ENCODE results near the gene DGKK.
"Not testable (repeated sequence)": the region's sequence is repeated elsewhere in the genome, so short reads cannot be mapped to it uniquely, and the experiment has no call there.

Gene DGKK

DNA sequence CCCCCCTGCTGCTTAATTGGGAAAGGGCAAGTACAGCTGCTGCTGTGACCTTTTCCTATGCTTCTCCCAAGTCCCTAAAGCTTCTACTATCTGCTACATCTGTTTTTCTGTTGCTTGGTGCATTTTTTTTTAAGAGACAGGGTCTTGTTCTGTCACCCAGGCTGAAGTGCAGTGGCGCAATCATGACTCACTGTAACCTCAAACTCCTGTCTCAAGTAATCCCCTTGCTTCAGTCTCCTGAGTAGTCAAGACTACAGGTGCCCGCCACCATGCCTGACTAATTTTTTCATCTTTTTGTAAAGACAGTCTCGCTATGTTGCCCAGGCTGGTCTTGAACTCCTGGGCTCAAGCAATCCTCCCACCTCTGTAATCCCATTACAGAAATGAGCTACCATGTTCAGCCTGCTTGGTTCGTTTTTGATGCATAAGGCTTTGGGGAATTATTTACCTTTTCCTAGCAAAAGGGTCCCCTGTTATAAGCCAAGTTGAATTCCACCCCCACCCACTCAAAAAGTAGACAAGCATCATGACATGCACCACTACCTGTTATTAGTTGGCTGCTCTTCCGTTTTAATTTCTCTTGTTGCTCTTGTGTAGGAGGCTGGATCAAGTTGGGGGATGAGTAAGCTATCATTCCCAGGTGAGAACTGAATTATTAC lies 39.6 kb downstream of the DGKK start:
- no peak for DNase-seq

DNA sequence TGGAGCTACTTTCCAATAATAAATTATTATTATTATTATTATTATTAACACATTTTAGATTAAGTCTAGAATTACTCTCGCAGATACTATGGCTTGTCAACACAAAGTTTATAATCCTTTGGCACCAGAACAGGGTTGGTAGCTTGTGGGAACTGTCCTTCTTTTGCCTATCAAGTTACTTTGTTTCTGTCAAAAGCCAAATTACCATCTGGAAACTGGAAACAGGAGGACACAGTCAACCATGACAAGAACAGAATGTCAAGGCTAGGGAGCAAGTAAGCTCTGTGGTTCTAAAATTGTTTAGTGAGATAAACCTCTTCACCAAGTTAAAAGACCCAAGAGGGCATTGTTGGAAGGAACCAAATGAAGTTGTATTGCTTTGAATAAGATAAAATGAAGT lies 42.5 kb downstream of the DGKK start:
- no peak for DNase-seq

DNA sequence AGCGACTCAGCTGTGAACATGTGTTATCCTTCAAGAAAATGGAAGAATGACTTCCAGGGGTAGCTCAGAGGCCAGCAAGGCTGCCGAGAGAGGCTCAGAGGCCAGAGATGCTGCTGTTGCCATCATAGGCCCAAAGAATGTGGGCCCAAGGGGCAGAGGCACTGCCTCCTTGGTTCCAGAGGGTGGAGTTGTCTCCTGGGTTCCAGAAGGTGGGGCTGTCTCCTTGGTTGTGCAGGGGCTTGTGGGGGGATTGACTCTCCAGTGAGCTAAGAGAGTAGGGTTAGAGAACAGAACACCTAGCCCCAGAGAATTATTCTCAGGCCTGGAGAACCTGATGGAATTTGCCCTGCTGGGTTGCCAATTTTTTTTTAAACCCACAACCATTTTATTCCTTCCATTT lies 62.6 kb downstream of the DGKK start:
- DNase-seq: no peak

DNA sequence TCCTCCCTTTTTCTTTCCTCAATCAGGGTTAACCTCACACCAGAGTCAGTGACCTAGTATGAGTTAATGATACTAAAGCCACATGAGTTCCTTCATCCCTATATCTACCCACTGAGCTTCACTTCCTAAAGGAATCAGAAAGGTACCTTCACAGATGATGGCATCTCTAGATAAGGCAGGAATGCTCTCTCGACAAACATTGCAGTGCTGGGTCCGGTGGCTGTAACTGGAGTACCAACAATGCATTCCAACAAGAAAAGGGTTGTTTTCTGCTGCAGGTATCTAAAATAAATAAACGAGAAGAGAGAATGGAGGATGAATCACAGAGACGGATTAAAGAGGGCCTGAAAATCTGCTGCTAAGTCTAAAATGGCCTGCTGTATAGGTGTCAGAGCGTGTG lies 66.7 kb downstream of the DGKK start:
- no peak for DNase-seq

DNA sequence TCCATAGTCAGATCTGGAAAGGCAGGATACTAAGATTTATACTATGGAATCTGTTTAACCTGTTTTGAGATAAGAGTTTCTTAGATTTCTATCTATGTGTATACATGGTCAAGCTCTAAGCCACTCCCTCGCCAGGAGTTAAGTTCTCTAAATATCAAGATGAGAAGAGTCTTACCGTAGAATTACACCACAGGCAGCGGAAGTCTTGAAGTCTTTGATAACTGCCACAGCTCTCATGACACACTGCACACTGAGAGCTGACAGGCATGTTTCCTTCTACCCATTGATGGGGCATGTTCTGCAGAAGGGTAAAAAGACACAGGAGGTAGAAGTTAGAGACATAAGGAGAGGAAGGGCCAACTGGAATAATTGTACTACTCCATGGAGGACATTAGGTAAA lies 67.7 kb downstream of the DGKK start:
- no peak for DNase-seq

DNA sequence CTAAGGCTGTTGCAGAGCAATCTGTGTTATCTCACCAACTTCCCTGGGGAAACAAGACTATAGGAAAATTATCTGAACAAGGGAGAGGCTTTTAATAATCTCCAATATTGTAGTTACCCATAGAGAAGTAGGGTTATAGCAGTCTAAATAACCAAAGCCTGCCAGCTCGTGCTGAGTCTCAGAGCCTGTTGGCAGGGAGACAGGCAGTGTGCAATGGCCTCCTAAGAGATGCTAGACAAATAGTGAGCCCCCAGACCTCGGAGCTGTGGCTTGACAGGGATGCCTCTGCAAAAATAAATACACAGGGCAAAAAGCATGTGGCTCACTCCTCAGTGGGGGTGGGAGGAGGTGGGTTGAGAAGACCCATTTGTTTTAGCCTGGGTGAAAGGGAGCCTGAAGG lies 76.7 kb downstream of the DGKK start:
- no peak for DNase-seq

DNA sequence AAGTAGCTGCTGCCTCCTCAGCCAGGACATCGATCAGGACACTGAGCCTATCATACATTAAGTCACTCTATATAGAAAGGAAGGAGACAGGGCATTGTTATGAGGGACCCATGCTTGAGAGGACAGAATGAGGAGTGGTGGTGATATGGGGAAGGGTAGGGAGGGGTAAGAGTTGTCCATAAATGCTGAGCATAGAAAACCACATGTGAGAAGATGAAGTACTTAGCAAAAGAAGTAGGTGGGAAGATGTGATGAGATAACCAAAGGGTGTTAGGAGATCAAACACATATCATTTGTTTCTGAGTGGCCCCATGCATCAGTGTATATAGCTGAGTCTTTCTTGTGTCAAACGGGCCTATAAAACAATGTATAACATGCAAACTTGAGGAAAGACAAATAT lies 84.1 kb downstream of the DGKK start:
- no peak for DNase-seq

DNA sequence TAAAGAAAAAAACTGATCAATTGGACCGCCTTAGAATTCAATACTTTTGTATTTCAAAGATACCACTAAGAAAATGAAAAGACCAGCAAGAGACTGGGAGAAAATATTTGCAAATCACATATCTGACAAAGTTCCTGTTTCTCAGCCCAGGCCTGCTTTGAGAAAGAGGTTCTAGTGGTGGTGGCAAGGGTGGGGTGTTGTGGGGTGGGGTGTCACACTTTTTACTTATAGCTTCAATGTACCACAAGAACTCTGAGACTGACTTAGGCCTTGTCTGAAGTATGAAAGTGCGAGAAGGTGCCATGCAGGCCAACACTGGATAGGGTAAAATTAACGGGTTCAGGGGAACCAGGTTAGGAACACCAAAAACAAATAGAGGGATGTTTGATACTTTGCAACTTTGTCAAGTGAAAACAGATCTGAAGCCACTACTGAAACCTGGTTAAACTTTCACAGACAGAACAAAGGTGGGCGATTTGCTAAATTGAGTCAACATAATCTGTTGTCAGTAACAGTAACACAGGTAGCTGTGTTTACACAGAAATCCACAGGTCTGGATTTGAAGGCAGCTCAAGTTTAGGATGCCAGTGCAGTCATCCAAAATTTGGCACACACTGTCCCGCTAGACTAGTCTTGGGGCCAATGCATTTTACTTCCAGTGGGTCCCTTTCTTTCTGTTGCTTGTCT lies 88.8 kb downstream of the DGKK start:
- DNase-seq: no peak

DNA sequence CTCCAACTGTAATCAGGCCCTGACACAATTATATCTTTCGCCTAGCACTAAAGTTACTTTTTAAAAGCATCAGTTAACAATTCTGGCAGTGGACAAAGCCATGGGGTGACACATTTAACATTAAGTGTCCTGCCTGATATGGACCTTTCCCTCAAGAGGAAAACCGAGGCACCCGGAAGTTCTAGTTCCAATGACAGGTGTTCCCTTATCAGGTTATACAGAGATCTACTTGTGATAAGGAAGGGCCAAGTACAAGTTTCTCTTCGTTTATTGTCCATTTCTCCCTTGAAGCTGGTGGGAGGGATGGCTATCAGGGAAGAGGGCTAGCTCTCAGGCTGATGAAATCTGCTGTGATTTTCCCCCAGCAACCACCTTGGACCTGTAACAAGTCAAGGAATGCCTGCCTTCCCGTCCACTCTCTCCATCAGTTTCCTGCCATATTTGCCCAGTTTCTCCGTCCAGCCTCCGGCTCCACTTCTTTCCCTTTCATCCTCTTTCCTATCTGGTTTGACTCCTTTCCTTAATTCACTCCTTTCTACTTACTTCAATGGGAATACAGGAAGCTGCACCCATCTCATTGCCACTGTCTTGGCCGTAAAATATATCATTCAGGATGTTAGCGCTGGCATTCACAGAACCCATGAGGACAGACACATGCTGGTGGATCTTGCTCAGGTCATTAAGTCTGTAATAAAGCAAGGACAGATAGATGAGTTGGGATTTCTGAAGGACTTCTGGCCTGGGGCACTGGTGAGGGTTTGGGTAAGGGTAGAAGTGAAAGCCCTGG lies 95.0 kb downstream of the DGKK start:
- DNase-seq: no peak

DNA sequence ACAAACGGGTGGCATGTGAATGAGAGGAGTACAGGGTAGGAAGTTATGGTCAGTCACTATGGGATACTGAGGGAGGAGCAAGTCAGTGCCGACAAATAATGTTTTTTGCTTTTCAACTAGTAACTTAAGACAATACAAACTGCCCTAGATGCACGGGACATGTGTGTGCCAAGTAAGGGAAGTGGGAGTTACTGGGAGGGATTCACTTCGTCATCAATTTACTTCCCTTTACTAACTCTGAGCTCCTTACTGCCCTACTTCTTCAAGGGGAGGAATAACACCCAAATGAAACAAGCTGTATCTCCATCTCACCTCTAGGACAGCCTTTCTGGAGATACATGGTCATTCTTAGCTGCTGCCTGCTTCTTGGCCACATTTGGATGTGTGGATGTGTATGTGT lies 97.7 kb downstream of the DGKK start:
- DNase-seq: no peak

DNA sequence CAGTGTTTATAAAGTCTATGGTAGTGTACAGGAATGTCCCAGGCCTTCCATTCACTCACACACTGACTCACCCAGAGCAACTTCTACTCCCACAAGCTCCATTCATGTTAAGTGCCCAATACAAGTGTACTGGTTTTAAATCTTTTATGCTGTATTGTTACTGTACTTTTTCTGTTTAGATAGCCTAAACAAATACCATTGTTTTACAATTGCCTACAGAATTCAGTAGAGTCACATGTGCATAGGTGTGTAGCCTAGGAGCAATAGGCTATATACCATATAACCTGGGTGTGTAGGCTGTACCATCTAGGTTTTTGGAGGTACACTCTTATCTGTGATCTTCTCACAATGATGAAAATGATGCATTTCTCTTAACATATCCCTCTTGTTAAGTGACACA lies 126.7 kb downstream of the DGKK start:
- DNase-seq: no peak

DNA sequence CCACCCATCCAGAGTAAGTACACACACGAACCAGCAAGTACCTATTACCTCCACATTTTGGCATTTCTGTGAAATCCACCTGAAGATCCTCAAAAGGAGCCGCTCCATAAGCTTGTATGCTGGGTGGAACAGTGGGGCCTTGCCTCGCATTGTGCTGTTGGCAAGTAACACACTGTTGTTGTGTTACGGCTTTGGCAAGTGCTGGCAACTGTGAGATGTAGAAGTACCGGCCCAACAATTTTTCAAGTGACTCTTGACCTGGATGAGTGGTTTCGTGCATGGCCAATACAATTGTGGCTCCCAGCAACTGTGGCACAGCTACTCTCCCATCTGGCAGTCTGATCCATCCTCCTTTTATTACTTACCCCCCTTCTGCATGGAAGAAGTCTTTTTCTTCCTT lies 137.3 kb downstream of the DGKK start:
- DNase-seq: no peak

DNA sequence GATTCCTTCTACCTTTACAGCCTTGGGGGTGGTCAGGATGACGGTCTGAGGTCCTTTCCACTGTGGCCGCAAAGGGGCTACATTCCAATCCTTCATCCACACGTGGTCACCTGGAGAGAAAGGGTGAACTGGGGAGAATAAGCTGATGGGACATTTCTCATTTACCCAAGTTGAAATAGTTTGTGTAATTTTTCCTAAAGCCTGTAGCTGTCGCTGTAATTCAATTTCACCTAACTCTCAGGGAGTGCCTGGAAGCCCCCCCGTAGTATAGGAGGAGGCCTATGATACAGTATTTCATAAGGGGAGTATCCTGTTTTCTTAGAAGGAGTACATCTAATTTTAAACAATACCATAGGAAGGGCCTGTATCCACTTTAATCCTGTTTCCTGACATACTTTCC lies 138.0 kb downstream of the DGKK start:
- not testable (repeated sequence) for DNase-seq

DNA sequence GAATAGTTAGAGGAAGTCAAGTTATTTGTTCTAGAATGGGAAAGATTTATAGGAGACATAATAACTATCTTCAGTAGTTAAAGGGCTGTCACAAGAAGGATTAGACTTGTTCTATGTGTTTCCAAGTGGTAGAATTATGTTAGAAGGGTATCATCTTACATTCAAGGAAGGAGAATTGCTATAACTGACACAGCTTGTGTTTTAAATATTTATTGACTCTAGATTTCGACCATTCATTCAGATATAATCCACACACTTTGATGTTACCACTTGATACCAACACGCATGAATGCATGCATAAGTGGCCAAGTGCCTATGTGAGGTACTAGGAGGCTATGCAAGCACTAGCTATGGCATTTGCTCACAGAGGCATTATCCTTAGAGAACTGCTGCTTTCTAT lies 143.4 kb downstream of the DGKK start:
- DNase-seq: no peak

Data from effector CD8-positive, alpha-beta T cell (primary cell).